ENCODE data around the gene MARCHF2.

The MARCHF2 gene

DNA sequence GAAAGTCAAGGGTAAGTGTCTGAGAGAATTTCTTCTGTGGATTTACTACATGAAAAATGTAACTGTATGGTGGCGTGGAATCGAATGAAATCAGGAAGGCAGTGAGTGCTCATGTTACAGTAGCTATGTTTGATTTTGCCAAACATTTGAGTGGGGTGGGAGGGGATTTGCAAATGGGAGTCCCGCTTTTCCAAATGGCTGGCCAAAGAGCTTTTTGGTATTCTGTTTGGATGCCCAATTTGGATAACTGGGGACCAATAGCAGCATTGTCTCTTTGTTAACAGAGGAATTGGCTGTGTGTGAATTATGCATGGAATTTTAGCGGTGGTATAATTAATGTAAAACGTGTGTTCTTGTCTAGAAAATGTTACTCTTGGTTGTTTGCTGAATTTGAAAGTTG lies 49.5 kb downstream of the MARCHF2 start:
- DNase-seq (ENCODE audit: low read depth): no peak
- no peak overlapping the region for H3K4me3 ChIP-seq (ENCODE audit: low read depth, low read length)
- TF ChIP-seq, protein P1, sequence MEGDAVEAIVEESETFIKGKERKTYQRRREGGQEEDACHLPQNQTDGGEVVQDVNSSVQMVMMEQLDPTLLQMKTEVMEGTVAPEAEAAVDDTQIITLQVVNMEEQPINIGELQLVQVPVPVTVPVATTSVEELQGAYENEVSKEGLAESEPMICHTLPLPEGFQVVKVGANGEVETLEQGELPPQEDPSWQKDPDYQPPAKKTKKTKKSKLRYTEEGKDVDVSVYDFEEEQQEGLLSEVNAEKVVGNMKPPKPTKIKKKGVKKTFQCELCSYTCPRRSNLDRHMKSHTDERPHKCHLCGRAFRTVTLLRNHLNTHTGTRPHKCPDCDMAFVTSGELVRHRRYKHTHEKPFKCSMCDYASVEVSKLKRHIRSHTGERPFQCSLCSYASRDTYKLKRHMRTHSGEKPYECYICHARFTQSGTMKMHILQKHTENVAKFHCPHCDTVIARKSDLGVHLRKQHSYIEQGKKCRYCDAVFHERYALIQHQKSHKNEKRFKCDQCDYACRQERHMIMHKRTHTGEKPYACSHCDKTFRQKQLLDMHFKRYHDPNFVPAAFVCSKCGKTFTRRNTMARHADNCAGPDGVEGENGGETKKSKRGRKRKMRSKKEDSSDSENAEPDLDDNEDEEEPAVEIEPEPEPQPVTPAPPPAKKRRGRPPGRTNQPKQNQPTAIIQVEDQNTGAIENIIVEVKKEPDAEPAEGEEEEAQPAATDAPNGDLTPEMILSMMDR (IDR thresholded peaks at IDR 0.05; ENCODE audit: low read depth, low read length, missing control alignments): no peak

DNA sequence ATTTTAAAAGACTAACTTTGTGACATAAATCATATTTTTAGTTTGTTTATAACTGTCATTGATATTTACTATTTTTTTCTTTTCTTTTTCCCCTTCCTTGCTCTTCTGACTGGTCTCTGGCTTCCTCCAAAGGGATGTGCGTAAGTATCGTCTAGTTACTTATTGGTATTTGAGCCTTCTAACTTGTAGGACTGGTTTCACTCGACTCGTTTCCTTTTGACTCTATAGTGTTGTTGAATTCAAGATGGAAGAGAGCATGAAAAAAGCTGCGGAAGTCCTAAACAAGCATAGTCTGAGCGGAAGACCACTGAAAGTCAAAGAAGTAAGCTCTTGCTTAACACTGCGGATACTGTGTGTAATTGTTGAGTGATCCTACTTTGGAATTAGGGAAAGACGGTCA lies 50.3 kb downstream of the MARCHF2 start:
- H3K4me3 ChIP-seq (ENCODE audit: low read depth, low read length): no peak overlapping the region
- TF ChIP-seq, protein P1 (IDR thresholded peaks at IDR 0.05; ENCODE audit: low read depth, low read length, missing control alignments): no peak
- no peak for DNase-seq (ENCODE audit: low read depth)

GRCh38 chr19:8466018-8466417 lies 52.9 kb downstream of the MARCHF2 start:
- no peak for DNase-seq (ENCODE audit: low read depth)
- TF ChIP-seq, protein P1 (IDR thresholded peaks at IDR 0.05; ENCODE audit: low read depth, low read length, missing control alignments): no peak
- no peak overlapping the region for H3K4me3 ChIP-seq (ENCODE audit: low read depth, low read length)

DNA sequence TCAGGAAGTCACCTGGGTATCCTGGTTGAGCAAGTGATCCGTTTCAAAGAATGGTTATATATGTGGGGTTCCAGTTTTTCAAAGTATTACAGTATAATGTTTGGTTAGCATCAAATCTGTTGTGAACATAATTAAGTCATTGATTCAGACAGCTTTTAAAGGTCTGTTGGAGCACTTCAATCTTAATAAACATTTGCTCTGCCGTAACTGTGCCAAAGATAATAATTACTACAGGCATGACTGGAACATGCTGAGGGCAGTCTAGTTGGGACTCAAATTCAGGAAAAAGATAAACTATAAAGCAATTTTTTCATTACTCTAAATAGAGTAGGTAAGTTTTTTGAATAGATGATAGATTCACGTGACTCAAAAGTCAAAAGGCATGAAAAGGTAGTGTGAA lies 55.0 kb downstream of the MARCHF2 start:
- TF ChIP-seq, protein P1 (IDR thresholded peaks at IDR 0.05; ENCODE audit: low read depth, low read length, missing control alignments): no peak
- no peak for DNase-seq (ENCODE audit: low read depth)
- no peak overlapping the region for H3K4me3 ChIP-seq (ENCODE audit: low read depth, low read length)

GRCh38 chr19:8468761-8469373 lies 55.8 kb downstream of the MARCHF2 start:
- no peak overlapping the region for H3K4me3 ChIP-seq (ENCODE audit: low read depth, low read length)
- no peak for DNase-seq (ENCODE audit: low read depth)
- TF ChIP-seq, protein P1 (IDR thresholded peaks at IDR 0.05; ENCODE audit: low read depth, low read length, missing control alignments): no peak

DNA sequence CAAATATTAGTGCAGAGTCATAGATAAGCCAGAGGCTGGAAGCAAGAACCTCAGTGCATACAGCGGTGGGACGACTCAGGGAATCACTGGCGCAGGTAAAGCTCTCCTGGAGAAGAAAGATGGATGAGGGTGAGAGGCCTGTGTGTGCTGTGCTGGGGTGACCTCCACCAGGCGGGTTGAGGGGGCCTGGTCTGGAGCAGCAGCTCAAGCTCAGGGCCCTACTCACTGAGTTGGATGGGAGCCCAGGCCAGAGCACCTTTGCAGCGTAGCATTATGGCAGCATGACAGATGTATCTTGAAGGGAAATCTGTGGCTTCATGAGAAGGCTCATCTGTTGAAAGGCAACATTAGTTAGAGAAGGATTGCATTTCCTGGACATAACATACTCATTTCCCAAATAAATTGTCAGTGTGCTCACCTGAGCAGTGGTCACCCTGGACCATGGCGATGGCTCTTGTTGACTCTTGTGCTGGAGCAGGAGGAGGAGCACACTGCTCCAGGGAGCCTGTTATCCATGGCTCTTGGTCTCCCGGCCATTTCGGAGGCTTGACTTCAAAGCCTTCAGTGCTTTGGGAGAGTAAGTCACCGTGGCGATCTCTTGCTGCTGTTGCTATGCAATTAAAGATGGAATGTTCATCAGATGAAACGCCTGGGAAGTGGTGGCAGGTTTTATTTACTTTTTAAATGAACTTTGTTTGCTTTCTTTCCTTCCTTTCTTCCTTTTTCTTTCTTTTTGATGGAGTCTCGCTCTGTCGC lies 56.7 kb downstream of the MARCHF2 start:
- DNase-seq (ENCODE audit: low read depth): no peak
- TF ChIP-seq, protein P1 (IDR thresholded peaks at IDR 0.05; ENCODE audit: low read depth, low read length, missing control alignments): no peak
- H3K4me3 ChIP-seq (ENCODE audit: low read depth, low read length): no peak overlapping the region

Measured in GM12864 (cell line).